22Rv1 (cell line): ENCODE data around the gene ADGRD2.

ENCODE experiments used
- CTCF ChIP-seq: fragments of 450-650 bp; IDR thresholded peaks from 2 replicates; pipeline ENCODE4 v1.5.1; 2017; ENCODE audit warnings: mild to moderate bottlenecking
- ZFX ChIP-seq: fragments of 450-650 bp; IDR thresholded peaks from 2 replicates; pipeline ENCODE4 v1.6.1; 2017; ENCODE audit warnings: antibody characterized with exemption, borderline replicate concordance

DNA sequence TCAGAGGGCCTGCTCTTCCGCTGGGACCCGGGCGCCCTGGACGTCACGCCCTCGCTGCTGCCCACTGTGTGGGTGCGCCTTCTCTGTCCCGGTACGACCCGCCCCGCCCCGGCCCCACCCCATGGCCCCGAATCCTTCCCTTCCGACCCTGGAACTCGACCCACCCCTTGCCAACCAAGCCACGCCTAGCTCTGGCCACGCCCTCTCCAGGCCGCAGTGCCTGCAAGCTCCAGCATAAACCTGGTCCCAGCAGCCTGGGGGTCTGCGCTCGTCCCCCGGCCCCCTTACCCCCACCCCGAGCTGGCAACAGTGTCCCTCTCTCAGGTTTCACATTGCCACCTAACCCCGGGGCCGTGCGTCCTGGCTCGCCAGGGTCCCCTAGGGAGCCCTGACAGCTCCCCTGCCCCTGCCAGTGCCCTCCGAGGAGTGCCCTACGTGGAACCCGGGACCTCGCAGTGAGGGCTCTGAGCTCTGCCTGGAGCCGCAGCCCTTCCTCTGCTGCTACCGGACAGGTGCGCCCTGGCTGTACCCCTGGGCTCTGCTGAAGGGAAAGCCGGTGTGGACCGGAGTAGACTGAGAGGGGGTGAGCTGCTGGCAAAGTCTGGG is 3.4 kb downstream of the ADGRD2 start:
- no peak for TF ChIP-seq CTCF
- TF ChIP-seq ZFX, result no peak
